ENCODE data around the gene MUCL3.

Gene MUCL3

GRCh38 chr6:30894381-30894780, 46.4 kb upstream of the MUCL3 start:
- in situ Hi-C loops (cut with HindIII; ENCODE audit: low sequenced_read_pairs) = no loop called here
- TF ChIP-seq CTCF (IDR thresholded peaks at IDR 0.05; ENCODE audit: low read depth, low read length) = no peak
- no peak overlapping the region for H3K4me3 ChIP-seq (ENCODE audit: low read depth, low read length)
- no peak for DNase-seq (ENCODE audit: low read depth, low spot score)

- DNase-seq (ENCODE audit: low read depth, low spot score) = no peak
- TF ChIP-seq CTCF (IDR thresholded peaks at IDR 0.05; ENCODE audit: low read depth, low read length) = no peak
- H3K4me3 ChIP-seq (ENCODE audit: low read depth, low read length) = no peak overlapping the region
- in situ Hi-C loops (cut with HindIII; ENCODE audit: low sequenced_read_pairs) = no loop called here
Measured at GRCh38 chr6:30894935-30895334, 45.8 kb upstream of the MUCL3 start.

GRCh38 chr6:30895343-30895742, 45.4 kb upstream of the MUCL3 start:
- no peak for TF ChIP-seq CTCF (IDR thresholded peaks at IDR 0.05; ENCODE audit: low read depth, low read length)
- DNase-seq (ENCODE audit: low read depth, low spot score) = no peak
- in situ Hi-C loops (cut with HindIII; ENCODE audit: low sequenced_read_pairs) = no loop called here
- H3K4me3 ChIP-seq (ENCODE audit: low read depth, low read length) = no peak overlapping the region

- no peak overlapping the region for H3K4me3 ChIP-seq (ENCODE audit: low read depth, low read length)
- TF ChIP-seq CTCF (IDR thresholded peaks at IDR 0.05; ENCODE audit: low read depth, low read length) = no peak
- in situ Hi-C loops (cut with HindIII; ENCODE audit: low sequenced_read_pairs) = no loop called here
- DNase-seq (ENCODE audit: low read depth, low spot score) = no peak
Measured at GRCh38 chr6:30896541-30896940, 44.2 kb upstream of the MUCL3 start.

GRCh38 chr6:30897882-30898281, 42.9 kb upstream of the MUCL3 start:
- no peak for DNase-seq (ENCODE audit: low read depth, low spot score)
- in situ Hi-C loops (cut with HindIII; ENCODE audit: low sequenced_read_pairs) = no loop called here
- TF ChIP-seq CTCF (IDR thresholded peaks at IDR 0.05; ENCODE audit: low read depth, low read length) = no peak
- H3K4me3 ChIP-seq (ENCODE audit: low read depth, low read length) = no peak overlapping the region

GRCh38 chr6:30898750-30899360, 41.9 kb upstream of the MUCL3 start:
- in situ Hi-C loops (cut with HindIII; ENCODE audit: low sequenced_read_pairs) = no loop called here

More at GRCh38 chr6:30898750-30899360, 41.9 kb upstream of the MUCL3 start:
- DNase-seq (ENCODE audit: low read depth, low spot score) = no peak
- no peak for TF ChIP-seq CTCF (IDR thresholded peaks at IDR 0.05; ENCODE audit: low read depth, low read length)
- H3K4me3 ChIP-seq (ENCODE audit: low read depth, low read length) = no peak overlapping the region
